Naive thymus-derived CD8-positive, alpha-beta T cell (primary cell): ENCODE measurements around the gene PCNT. TPM values are rescaled to one million over a fixed set of nuclear protein-coding genes. Genes with fewer than 3 reads are reported as not detected.

Source experiments
- ATAC-seq, 2 donors: fragments of 150-1000 bp; cut with Tn5 transposase in 1 of 2; sonication (Bioruptor Pico), chemical (Tn5 transposase) in 1 of 2; 1 replicate in 1 of 2; 2 replicates in 1 of 2; pipeline ENCODE4 v1.10.0; 2021; ENCODE audit warnings: mild to moderate bottlenecking in 2 of 2, moderate library complexity in 2 of 2
- POLR2A ChIA-PET: fragments of 350-600 bp; sonication (Branson Sonifier 250); formaldehyde crosslinking; loops from one replicate; lab custom pipeline; 2021; ENCODE audit warnings: antibody characterized with exemption; lab: Charles Lee
- DNase-seq, 10 donors: peaks; one replicate each; pipeline versions ENCODE4 v3.0.0 to v3.0.0-alpha.2; 2020 to 2022
- H3K27ac Mint-ChIP-seq, 10 donors: one replicate each; pipeline ENCODE4 v1.8.0; 2020 to 2022; ENCODE audit warnings: mild to moderate bottlenecking in 10 of 10, mixed read lengths in 10 of 10, moderate library complexity in 4 of 10, inconsistent platforms in 1 of 10
- H3K27me3 Mint-ChIP-seq, 5 donors: one replicate each; pipeline ENCODE4 v1.8.0; 2021 to 2022; ENCODE audit warnings: mixed read lengths in 5 of 5
- H3K36me3 Mint-ChIP-seq, 3 donors: one replicate each; pipeline ENCODE4 v1.8.0; 2020 to 2022; ENCODE audit warnings: mixed read lengths in 3 of 3, mild to moderate bottlenecking in 2 of 3, inconsistent platforms in 1 of 3
- H3K4me1 Mint-ChIP-seq, 4 donors: one replicate each; pipeline ENCODE4 v1.8.0; 2021 to 2022; ENCODE audit warnings: mixed read lengths in 4 of 4
- H3K4me3 Mint-ChIP-seq, 10 donors: one replicate each; pipeline ENCODE4 v1.8.0; 2020 to 2022; ENCODE audit warnings: mild to moderate bottlenecking in 10 of 10, mixed read lengths in 10 of 10, moderate library complexity in 6 of 10, inconsistent platforms in 1 of 10
- H3K9me3 Mint-ChIP-seq, 9 donors: one replicate each; pipeline ENCODE4 v1.8.0; 2020 to 2022; ENCODE audit warnings: mixed read lengths in 9 of 9, mild to moderate bottlenecking in 3 of 9, inconsistent platforms in 1 of 9, moderate library complexity in 1 of 9
- polyA plus RNA-seq, 3 donors: library from polyadenylated mRNA; unstranded; fragments of 300-500 nt; fragmentation: Illumina TruSeq; gene quantifications; one replicate each; pipeline ENCODE4 v1.2.3, GENCODE V29; 2021
- total RNA-seq, 8 experiments: library from RNA in 2 of 8; stranded (reverse) in 2 of 8; gene quantifications; one replicate each; pipeline ENCODE4 v1.2.3 and lab custom pipeline; 2021 to 2026

Gene PCNT
- total and polyA plus RNA-seq, 5 experiments from 2014 or later = 17.2 to 86.2 (median 37.4) TPM

- DNase-seq = no peak
- peaks cover 2 to 25% (median 7%) of the 10 kb centered on the region in 4 donors for H3K4me1 Mint-ChIP-seq
- no peaks in the 10 kb centered on the region for H3K9me3 Mint-ChIP-seq
- H3K27ac Mint-ChIP-seq = peak overlapping the region in 5 of 10 donors; percentile 33 to 78 (median 52)
- H3K4me3 Mint-ChIP-seq = peak overlapping the region in 2 of 10 donors; percentile 6 to 22
- POLR2A ChIA-PET = no interaction called here
- H3K36me3 Mint-ChIP-seq = peaks cover 0 to 81% (median 36%) of the 10 kb centered on the region in 3 donors
- no peak for ATAC-seq
- H3K27me3 Mint-ChIP-seq = no peaks in the 10 kb centered on the region
These were observed 32.8 kb downstream of the PCNT start for GRCh38 chr21:46356494-46357334.

- no peaks in the 10 kb centered on the region for H3K27me3 Mint-ChIP-seq
- DNase-seq = no peak
- peaks cover 3 to 30% (median 7%) of the 10 kb centered on the region in 4 donors for H3K4me1 Mint-ChIP-seq
- no peak overlapping the region for H3K4me3 Mint-ChIP-seq
- ATAC-seq = no peak
- peak overlapping the region in 4 of 10 donors; percentile 5 to 78 (median 40) for H3K27ac Mint-ChIP-seq
- POLR2A ChIA-PET = no interaction called here
- no peaks in the 10 kb centered on the region for H3K9me3 Mint-ChIP-seq
- H3K36me3 Mint-ChIP-seq = peaks cover 0 to 82% (median 37%) of the 10 kb centered on the region in 3 donors
These were observed 33.3 kb downstream of the PCNT start for GRCh38 chr21:46357335-46357604.

- peak overlapping the region in 4 of 10 donors; percentile 31 to 79 (median 60) for H3K27ac Mint-ChIP-seq
- H3K9me3 Mint-ChIP-seq = no peaks in the 10 kb centered on the region
- ATAC-seq (no peak), DNase-seq (no peak)
- H3K27me3 Mint-ChIP-seq = no peaks in the 10 kb centered on the region
- POLR2A ChIA-PET = no interaction called here
- H3K36me3 Mint-ChIP-seq = peaks cover 0 to 84% (median 37%) of the 10 kb centered on the region in 3 donors
- peaks cover 3 to 32% (median 7%) of the 10 kb centered on the region in 4 donors for H3K4me1 Mint-ChIP-seq
- H3K4me3 Mint-ChIP-seq = no peak overlapping the region
These were observed 33.9 kb downstream of the PCNT start for GRCh38 chr21:46357684-46358425.

- Mint-ChIP-seq H3K4me3 (no peak overlapping the region), H3K9me3 (no peaks in the 10 kb centered on the region), H3K36me3 (peaks cover 4 to 77% (median 37%) of the 10 kb centered on the region in 3 donors), H3K27me3 (no peaks in the 10 kb centered on the region), H3K27ac (peak overlapping the region in 2 of 10 donors; percentile 37 to 55), H3K4me1 (peaks cover 0 to 26% (median 1%) of the 10 kb centered on the region in 4 donors)
- ATAC-seq = no peak
- no peak for DNase-seq
- POLR2A ChIA-PET = no interaction called here
These were observed 37.2 kb downstream of the PCNT start for GRCh38 chr21:46361176-46361575.

- ATAC-seq (no peak), DNase-seq (no peak)
- H3K9me3 Mint-ChIP-seq = no peaks in the 10 kb centered on the region
- peaks cover 4 to 79% (median 38%) of the 10 kb centered on the region in 3 donors for H3K36me3 Mint-ChIP-seq
- H3K4me3 Mint-ChIP-seq = no peak overlapping the region
- H3K4me1 Mint-ChIP-seq = peaks cover 0 to 26% (median 2%) of the 10 kb centered on the region in 4 donors
- POLR2A ChIA-PET = no interaction called here
- H3K27ac Mint-ChIP-seq = peak overlapping the region in 5 of 10 donors; percentile 7 to 43 (median 25)
- no peaks in the 10 kb centered on the region for H3K27me3 Mint-ChIP-seq
These were observed 38.0 kb downstream of the PCNT start for GRCh38 chr21:46361935-46362334.

- Mint-ChIP-seq H3K27ac (peak overlapping the region in 3 of 10 donors; percentile 49 to 60 (median 52)), H3K4me3 (no peak overlapping the region), H3K9me3 (no peaks in the 10 kb centered on the region), H3K36me3 (peaks cover 4 to 71% (median 32%) of the 10 kb centered on the region in 3 donors), H3K4me1 (peaks cover 0 to 28% (median 4%) of the 10 kb centered on the region in 4 donors), H3K27me3 (no peaks in the 10 kb centered on the region)
- ATAC-seq (no peak), DNase-seq (no peak)
- POLR2A ChIA-PET = no interaction called here
These were observed 39.0 kb downstream of the PCNT start for GRCh38 chr21:46362946-46363345.

GRCh38 chr21:46363698-46364097 lies 39.7 kb downstream of the PCNT start:
- Mint-ChIP-seq H3K27ac (peak overlapping the region in 1 of 10 donors; percentile 27), H3K9me3 (no peaks in the 10 kb centered on the region), H3K4me1 (peaks cover 3 to 32% (median 10%) of the 10 kb centered on the region in 4 donors), H3K27me3 (no peaks in the 10 kb centered on the region), H3K36me3 (peaks cover 4 to 65% (median 27%) of the 10 kb centered on the region in 3 donors), H3K4me3 (no peak overlapping the region)
- ATAC-seq (no peak), DNase-seq (no peak)
- POLR2A ChIA-PET = interaction anchor here (0.6 kb wide), 1 partner anchor 113 kb away, joined by 4 read pairs; no protein-coding TSS in a partner anchor

GRCh38 chr21:46366091-46366490 lies 42.1 kb downstream of the PCNT start:
- H3K27ac Mint-ChIP-seq = no peak overlapping the region
- peaks cover 10 to 48% (median 23%) of the 10 kb centered on the region in 4 donors for H3K4me1 Mint-ChIP-seq
- no peak overlapping the region for H3K4me3 Mint-ChIP-seq
- H3K27me3 Mint-ChIP-seq = no peaks in the 10 kb centered on the region
- no peaks in the 10 kb centered on the region for H3K9me3 Mint-ChIP-seq
- ATAC-seq (no peak), DNase-seq (no peak)
- H3K36me3 Mint-ChIP-seq = peaks cover 4 to 46% (median 15%) of the 10 kb centered on the region in 3 donors
- POLR2A ChIA-PET = interaction anchor here (1.2 kb wide), 1 partner anchor 25 kb away, joined by 3 read pairs; no protein-coding TSS in a partner anchor

- H3K27me3 Mint-ChIP-seq = no peaks in the 10 kb centered on the region
- peaks cover 10 to 48% (median 24%) of the 10 kb centered on the region in 4 donors for H3K4me1 Mint-ChIP-seq
- DNase-seq (no peak), ATAC-seq (no peak)
- peak overlapping the region in 3 of 10 donors; percentile 15 to 78 (median 34) for H3K27ac Mint-ChIP-seq
- POLR2A ChIA-PET = interaction anchor here (0.7 to 1.2 kb wide), 2 partner anchors 25 to 187 kb away, joined by 3 to 5 read pairs; no protein-coding TSS in a partner anchor
- H3K9me3 Mint-ChIP-seq = no peaks in the 10 kb centered on the region
- H3K36me3 Mint-ChIP-seq = peaks cover 4 to 43% (median 13%) of the 10 kb centered on the region in 3 donors
- H3K4me3 Mint-ChIP-seq = peak overlapping the region in 3 of 10 donors; percentile 20 to 50 (median 28)
These were observed 42.6 kb downstream of the PCNT start for GRCh38 chr21:46366561-46366960.

GRCh38 chr21:46366966-46367365 lies 43.0 kb downstream of the PCNT start:
- Mint-ChIP-seq H3K27me3 (no peaks in the 10 kb centered on the region), H3K4me3 (peak overlapping the region in 3 of 10 donors; percentile 20 to 50 (median 28)), H3K4me1 (peaks cover 12 to 48% (median 26%) of the 10 kb centered on the region in 4 donors), H3K9me3 (no peaks in the 10 kb centered on the region), H3K27ac (peak overlapping the region in 3 of 10 donors; percentile 15 to 78 (median 34)), H3K36me3 (peaks cover 4 to 41% (median 11%) of the 10 kb centered on the region in 3 donors)
- DNase-seq = no peak
- POLR2A ChIA-PET = interaction anchor here (0.7 to 1.2 kb wide), 3 partner anchors 26 to 187 kb away, joined by 3 to 5 read pairs (median 4); no protein-coding TSS in a partner anchor
- no peak for ATAC-seq

GRCh38 chr21:46368533-46369285 lies 44.8 kb downstream of the PCNT start:
- Mint-ChIP-seq H3K27ac (peak overlapping the region; percentile 79 to 95 (median 90)), H3K9me3 (no peaks in the 10 kb centered on the region), H3K27me3 (no peaks in the 10 kb centered on the region), H3K4me3 (peak overlapping the region; percentile 16 to 87 (median 72)), H3K36me3 (peaks cover 0 to 24% (median 6%) of the 10 kb centered on the region in 3 donors), H3K4me1 (peaks cover 12 to 46% (median 25%) of the 10 kb centered on the region in 4 donors)
- ATAC-seq (peak; percentile 86 to 88), DNase-seq (peak in 7 of 10 donors; percentile 9 to 50 (median 27))
- POLR2A ChIA-PET = interaction anchor here (1.5 to 1.9 kb wide), 3 partner anchors 43 to 57 kb away, joined by 4 to 5 read pairs (median 5); no protein-coding TSS in a partner anchor
